AG09319 (cell line): ENCODE results near the gene GRK1.

Source experiments
- DNase-seq: peaks from one replicate; pipeline ENCODE4 v3.0.0-alpha.2; 2010; ENCODE audit warnings: low read depth; ENCODE audit errors: extremely low read depth
- CTCF ChIP-seq: IDR thresholded peaks from 2 replicates; pipeline ENCODE4 v1.5.1; 2011; ENCODE audit warnings: low read depth, mild to moderate bottlenecking, inconsistent platforms, low read length, moderate library complexity

GRK1 gene

GRCh38 chr13:113629866-113630265 lies 37.2 kb upstream of the GRK1 start:
- no peak for TF ChIP-seq CTCF
- no peak for DNase-seq

DNA sequence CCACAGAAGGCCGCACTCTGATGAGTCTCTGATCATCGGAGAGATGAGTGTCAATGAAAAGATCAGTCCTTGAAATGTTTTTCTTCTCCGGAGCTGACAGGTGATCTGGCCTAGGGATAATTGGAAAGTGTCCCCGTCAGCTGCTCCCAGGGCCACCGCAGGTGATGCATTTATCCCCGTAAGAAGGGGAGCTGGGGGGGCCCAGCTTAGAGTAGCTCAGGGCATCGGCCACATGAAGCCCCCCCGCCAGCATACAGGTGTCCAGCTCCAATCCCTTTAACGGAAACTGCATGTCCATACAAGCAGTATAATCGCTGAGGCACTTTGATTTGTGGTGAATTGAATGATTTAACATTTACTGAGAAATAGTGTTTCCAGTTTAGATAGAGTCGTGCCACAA lies 36.7 kb upstream of the GRK1 start:
- TF ChIP-seq CTCF = no peak
- no peak for DNase-seq

- DNase-seq = no peak
These were observed 36.2 kb upstream of the GRK1 start for GRCh38 chr13:113630804-113631203.

GRCh38 chr13:113631341-113632095 lies 35.5 kb upstream of the GRK1 start:
- no peak for TF ChIP-seq CTCF
- no peak for DNase-seq

More at GRCh38 chr13:113630804-113631203, 36.2 kb upstream of the GRK1 start:
- no peak for TF ChIP-seq CTCF

GRCh38 chr13:113632706-113633484 lies 34.1 kb upstream of the GRK1 start:
- no peak for DNase-seq
- TF ChIP-seq CTCF = no peak

GRCh38 chr13:113633485-113633873 lies 33.5 kb upstream of the GRK1 start:
- TF ChIP-seq CTCF = no peak
- no peak for DNase-seq

DNA sequence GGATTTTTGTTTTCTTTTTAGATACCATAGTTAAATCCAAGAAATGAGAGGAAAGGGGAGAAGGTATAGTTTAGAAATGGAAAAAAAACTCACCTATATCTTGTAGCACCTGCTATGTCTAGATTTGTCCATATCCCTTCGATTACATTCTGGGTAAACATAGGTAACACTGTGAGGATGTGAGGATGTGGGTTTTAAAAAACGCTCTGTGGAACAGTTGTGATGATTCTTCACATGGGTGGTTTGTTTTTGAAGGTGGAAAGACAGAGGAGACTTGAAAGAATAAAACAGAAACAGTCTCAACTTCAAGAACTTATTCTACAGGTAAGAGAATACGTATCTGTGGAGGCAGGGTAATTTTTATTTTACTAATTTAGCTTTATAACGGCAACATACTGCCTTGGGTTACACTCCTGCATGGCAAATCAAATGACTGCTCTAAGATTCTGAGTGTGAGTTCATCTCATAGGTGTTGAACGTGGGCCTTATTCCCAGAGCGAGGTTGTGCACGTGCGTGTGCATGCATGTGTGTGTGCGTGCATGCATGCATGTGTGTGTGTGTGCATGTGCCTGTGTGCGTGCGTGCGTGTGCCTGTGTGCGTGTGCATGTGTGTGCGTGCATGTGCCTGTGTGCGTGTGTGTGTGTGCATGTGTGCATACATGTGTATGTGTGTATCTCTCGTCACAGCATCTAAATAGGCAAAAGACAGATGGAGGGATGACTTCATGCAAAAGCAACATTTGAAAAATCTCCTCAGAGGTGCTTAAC lies 32.6 kb upstream of the GRK1 start:
- no peak for DNase-seq
- no peak for TF ChIP-seq CTCF
